ENCODE results near the gene CCL4L2. TPM values are rescaled to one million over a fixed set of nuclear protein-coding genes. Genes with fewer than 3 reads are reported as not detected.
A peak's percentile ranks its signal among the peaks of the same experiment; 100 is the strongest.
"Not testable (repeated sequence)": the region's sequence is repeated elsewhere in the genome, so short reads cannot be mapped to it uniquely, and the experiment has no call there.

CCL4L2 gene
- total RNA-seq: under 1 TPM; 0.42 to 0.96 TPM

DNA sequence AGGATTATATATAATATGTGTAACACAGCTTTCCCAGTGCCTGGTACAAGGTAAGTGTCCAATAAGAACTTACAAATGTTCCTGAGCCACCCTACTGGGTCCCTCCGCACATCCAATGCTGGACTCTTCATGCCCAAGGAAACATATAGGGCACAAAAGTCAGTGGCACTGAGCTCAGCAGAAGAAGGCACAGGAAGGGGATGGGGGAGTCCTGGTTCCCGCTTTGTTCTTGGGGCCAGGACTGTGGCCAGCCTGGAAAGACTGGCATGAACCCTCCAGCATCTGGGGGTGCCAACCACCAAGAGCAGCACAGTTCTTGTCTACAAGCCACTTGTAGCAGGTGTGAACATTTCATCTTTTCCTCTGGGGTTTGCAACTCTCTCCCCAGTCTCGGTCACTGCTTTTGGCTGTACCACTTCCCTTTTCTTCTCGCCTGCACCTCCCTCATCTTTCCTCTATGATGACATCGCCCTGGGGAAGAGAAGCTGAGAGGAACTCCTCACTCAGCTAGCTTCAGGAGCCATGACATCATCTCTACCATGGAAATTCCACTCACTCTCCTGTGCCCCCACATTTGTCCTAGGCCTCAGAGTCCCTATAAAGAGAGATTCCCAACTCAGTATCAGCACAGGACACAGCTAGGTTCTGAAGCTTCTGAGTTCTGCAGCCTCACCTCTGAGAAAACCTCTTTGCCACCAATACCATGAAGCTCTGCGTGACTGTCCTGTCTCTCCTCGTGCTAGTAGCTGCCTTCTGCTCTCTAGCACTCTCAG, at the start of gene CCL4L2:
CCL4L2 (plus strand) TSS at position 625 of the 773 bp plus-strand sequence.
- H3K27me3 ChIP-seq; H3K9me3 ChIP-seq; intact Hi-C loops (cut with DNase I); H3K4me3 ChIP-seq; H3K36me3 ChIP-seq; H3K9ac ChIP-seq (ENCODE audit: low read depth in 2 of 2, low read length in 2 of 2); H3K27ac ChIP-seq; DNase-seq; H3K4me1 ChIP-seq: not testable (repeated sequence)

DNA sequence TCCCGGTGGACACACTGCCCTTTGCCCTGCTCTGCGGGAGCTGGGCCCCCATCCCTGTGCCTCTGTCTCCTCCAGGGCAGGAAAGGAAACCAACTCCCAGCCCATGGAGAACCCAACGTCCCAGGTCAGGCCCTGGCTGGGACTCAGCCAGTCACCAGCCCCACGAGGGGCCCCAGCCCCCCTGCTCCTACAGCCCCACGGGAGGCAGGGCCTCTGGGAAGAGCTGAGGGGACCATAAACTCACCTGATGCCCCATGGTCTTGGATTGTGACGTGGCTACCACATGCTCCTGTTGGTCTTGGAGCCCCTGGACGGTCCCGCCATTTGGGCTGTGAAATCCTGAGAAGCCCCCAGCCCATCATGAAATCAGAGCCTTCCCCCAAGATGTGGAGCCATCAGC, 42.0 kb upstream of the CCL4L2 start:
- H3K36me3 ChIP-seq; H3K27me3 ChIP-seq; H3K4me3 ChIP-seq; DNase-seq; H3K9ac ChIP-seq (ENCODE audit: low read depth in 2 of 2, low read length in 2 of 2); H3K4me1 ChIP-seq; intact Hi-C loops (cut with DNase I); H3K27ac ChIP-seq; H3K9me3 ChIP-seq: not testable (repeated sequence)

DNA sequence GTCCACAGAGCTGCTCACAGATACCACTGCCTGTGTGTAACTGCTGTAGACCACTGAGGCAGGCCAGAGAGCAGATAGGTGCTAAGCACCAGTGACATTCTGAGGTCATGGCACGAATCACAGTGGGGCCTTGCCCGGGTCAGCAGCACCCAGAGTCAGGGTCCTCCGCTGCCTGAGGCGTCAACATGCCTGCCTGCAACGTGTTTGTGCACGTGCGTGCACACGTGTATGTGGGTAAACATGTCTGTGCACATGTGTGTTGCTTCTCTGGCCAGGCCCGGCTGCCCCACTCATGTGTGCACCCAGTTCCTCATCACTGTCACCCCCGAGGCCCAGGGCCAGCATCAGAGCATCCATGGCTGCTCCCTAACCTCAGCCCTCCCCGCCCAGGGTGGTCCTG, 34.3 kb upstream of the CCL4L2 start, which contains the start of gene TBC1D3B:
TBC1D3B (minus strand) TSS at position 101 of the 400 bp plus-strand sequence. CDS start 1,586 bp downstream, outside the sequence.
- DNase-seq; H3K27me3 ChIP-seq; intact Hi-C loops (cut with DNase I); H3K9ac ChIP-seq (ENCODE audit: low read depth in 2 of 2, low read length in 2 of 2); H3K4me3 ChIP-seq; H3K9me3 ChIP-seq; H3K4me1 ChIP-seq; H3K27ac ChIP-seq; H3K36me3 ChIP-seq: not testable (repeated sequence)

DNA sequence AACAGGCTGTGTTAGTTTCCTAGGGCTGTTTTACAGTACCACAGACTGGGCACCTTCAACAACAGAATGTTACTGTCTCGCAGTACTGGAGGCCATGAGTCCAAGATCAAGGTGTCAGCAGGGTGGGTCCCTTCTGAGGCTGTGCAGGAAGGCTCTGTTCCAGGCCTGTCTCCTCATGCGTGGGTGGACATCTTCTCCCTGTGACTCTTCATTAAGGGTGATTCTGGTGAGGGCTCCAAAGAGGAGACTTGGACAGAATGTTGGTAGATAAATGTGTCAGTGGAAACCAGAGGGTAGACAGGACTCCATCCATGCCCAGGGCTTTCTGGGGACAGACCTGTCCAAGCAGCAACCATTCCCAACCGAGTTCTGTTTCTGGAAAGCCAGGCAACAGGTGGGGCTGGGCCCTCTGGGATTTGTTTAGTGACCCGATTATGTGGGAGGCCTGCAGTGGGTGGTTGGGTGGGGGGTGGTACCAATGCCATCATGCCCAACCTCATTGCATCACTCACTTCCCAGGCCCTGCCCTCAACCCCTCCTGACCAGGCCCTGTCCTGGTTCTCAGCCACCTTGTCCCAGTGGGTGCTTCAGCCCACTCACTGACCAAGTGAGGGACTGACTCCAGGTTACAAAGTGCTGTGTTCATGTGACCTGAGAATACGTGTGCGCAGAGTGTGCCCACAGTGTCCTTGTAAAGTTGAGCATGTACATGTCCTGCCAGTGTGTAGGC, 29.3 kb upstream of the CCL4L2 start:
- H3K27ac ChIP-seq: not testable (repeated sequence)
- intact Hi-C loops (cut with DNase I): loop anchor here (5.0 kb wide), 1 partner anchor 69 kb away; no protein-coding TSS in a partner anchor

DNA sequence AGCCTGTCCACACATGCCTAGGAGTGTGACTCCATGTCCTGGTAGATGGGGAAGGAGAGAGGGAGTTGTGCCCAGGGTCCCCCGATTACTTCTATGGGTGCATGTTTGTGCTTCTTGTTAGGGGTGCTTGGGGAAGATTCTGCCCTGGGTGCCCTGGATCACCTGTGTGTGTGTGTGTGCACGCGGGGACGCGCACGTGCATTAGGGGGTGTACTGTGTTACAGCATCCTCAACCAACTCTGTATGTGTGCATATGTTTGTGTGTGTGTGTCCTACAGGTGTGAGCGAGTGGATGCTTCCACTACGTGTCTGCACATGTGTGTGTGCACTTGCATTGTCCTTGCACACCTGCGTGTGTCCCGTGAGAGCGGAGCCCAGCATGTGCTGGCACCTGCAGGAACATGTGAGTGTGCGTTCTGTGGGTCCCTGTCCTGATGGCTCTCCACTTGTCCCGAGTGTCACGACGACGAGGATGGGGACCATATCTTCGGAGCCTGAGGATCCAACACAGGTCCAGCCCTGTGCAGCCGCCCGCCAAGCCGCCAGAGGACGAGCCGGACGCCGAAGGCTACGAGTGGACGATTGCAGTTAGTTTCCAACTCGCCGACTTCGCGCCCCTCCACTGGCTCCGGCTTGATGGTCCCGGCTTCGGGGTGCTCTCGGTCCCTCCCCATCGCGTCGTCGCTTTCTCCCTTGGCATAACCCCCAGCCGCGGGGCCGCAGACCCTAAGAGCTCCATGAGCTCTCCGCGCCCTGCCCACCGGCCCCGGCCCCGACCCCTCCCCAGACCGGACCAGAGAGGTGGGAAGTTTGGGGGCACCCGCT, 28.5 kb upstream of the CCL4L2 start:
- Histone ChIP-seq H3K9ac (ENCODE audit: low read depth in 2 of 2, low read length in 2 of 2) (peak overlapping the region; percentile 21 to 56), H3K27ac (no peak overlapping the region), H3K9me3 (no peaks in the 10 kb centered on the region), H3K27me3 (no peaks in the 10 kb centered on the region), H3K36me3 (no peaks in the 10 kb centered on the region), H3K4me1 (peaks cover 6% of the 10 kb centered on the region), H3K4me3 (peak overlapping the region; percentile 74)
- TF ChIP-seq, protein P1, sequence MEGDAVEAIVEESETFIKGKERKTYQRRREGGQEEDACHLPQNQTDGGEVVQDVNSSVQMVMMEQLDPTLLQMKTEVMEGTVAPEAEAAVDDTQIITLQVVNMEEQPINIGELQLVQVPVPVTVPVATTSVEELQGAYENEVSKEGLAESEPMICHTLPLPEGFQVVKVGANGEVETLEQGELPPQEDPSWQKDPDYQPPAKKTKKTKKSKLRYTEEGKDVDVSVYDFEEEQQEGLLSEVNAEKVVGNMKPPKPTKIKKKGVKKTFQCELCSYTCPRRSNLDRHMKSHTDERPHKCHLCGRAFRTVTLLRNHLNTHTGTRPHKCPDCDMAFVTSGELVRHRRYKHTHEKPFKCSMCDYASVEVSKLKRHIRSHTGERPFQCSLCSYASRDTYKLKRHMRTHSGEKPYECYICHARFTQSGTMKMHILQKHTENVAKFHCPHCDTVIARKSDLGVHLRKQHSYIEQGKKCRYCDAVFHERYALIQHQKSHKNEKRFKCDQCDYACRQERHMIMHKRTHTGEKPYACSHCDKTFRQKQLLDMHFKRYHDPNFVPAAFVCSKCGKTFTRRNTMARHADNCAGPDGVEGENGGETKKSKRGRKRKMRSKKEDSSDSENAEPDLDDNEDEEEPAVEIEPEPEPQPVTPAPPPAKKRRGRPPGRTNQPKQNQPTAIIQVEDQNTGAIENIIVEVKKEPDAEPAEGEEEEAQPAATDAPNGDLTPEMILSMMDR (IDR thresholded peaks at IDR 0.05): no peak
- no peak for DNase-seq
- intact Hi-C loops (cut with DNase I): loop anchor here (5.0 kb wide), 1 partner anchor 70 kb away; no protein-coding TSS in a partner anchor

More for the DNA sequence above, 29.3 kb upstream of the CCL4L2 start:
- H3K4me1 ChIP-seq; DNase-seq; H3K9me3 ChIP-seq; H3K4me3 ChIP-seq; H3K9ac ChIP-seq (ENCODE audit: low read depth in 2 of 2, low read length in 2 of 2); H3K27me3 ChIP-seq; H3K36me3 ChIP-seq: not testable (repeated sequence)

DNA sequence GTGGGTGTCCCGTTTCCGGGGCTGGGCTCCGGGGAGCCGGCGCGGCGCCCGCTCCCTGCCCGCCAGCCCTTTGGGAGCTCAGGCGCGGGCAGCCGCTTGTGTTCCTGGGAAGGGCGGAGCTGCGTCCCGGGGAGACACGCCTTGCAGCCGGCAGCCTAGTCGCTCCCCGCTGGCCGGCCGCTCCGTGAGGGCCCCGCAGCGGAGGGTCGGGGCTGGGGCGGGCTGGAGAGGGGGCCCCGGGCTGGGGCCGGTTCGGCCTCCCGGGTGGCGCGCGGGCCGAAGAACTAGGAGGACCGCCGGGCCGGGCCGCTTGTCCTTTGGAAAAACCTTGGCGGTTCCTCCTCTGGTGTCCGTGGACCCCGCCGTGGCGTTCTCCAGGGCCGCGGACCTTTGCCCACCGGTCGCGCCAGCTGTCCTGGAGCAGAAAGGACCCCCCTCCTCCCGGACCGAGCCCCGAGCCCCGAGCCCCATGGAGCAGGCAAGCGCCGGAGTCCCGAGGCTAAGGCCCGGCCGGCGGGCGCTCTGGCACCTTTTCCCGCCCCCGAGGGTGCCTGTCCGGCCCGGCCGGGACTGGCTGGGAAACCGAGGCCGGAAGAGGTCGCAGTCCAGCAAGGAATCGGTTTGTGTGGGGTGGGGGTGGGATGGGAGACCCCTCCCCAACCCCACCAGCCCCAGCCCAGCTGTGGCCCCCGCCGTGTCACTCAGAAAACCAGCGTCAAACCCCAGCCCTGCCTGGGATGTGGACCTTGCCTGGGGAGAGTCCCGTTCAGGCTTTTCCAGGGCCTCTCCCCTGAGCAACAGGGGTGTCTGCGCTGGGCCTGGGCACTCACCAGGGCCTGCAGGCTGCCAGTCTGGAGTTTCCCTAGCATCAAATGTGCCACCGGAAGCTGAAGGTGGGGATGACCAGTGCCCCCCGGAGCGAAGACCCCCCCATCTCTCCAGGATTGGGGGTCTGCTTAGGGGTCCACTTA, 27.6 kb upstream of the CCL4L2 start:
- peak overlapping the region; percentile 74 for H3K4me3 ChIP-seq
- H3K9ac ChIP-seq (ENCODE audit: low read depth in 2 of 2, low read length in 2 of 2): peak overlapping the region; percentile 21 to 56
- intact Hi-C loops (cut with DNase I): loop anchor here (5.0 kb wide), 1 partner anchor 71 kb away; no protein-coding TSS in a partner anchor
- peak overlapping the region; percentile 34 for H3K27ac ChIP-seq
- H3K27me3 ChIP-seq: no peaks in the 10 kb centered on the region
- TF ChIP-seq, protein P1 (IDR thresholded peaks at IDR 0.05): no peak
- H3K4me1 ChIP-seq: peaks cover 6% of the 10 kb centered on the region
- DNase-seq: peak; percentile 72
- H3K36me3 ChIP-seq: no peaks in the 10 kb centered on the region
- H3K9me3 ChIP-seq: no peaks in the 10 kb centered on the region
